SK-N-SH (cell line): ENCODE measurements around the gene PRKN. TPM values are rescaled to one million over a fixed set of nuclear protein-coding genes. Genes with fewer than 3 reads are reported as not detected.
A peak's percentile ranks its signal among the peaks of the same experiment; 100 is the strongest.

Source experiments
- CTCF ChIA-PET: fragments of 300-600, 350-600 bp; formaldehyde crosslinking; extraction: SDS; loops from one replicate; lab custom pipeline; 2021; lab: Yijun Ruan, JAX
- POLR2A ChIA-PET: fragments of 350-600 bp; sonication (Branson Sonifier 250); formaldehyde crosslinking; extraction: SDS; loops from one replicate; lab custom pipeline; 2020; ENCODE audit warnings: antibody characterized with exemption, inconsistent platforms; lab: Yijun Ruan, JAX
- DNase-seq: peaks from one replicate; pipeline ENCODE4 v3.0.0; 2012
- H2AFZ ChIP-seq: fragments of 200-600 bp; sonication (generic); 2 replicates; pipeline ENCODE4 v1.8.1; 2016; ENCODE audit warnings: antibody characterized with exemption, mild to moderate bottlenecking, low read depth
- H3F3A ChIP-seq: fragments of 200-600 bp; sonication (generic); replicated peaks from 2 replicates; pipeline ENCODE3; 2016; ENCODE audit warnings: antibody characterized with exemption, mild to moderate bottlenecking; ENCODE audit not compliant: insufficient read depth
- H3K27ac ChIP-seq, 2 experiments: fragments of 200-500 bp in 1 of 2; fragments of 200-600 bp in 1 of 2; sonication (Bioruptor generic) in 1 of 2; sonication (generic), shearing (Covaris generic) in 1 of 2; 2 replicates each; pipeline versions ENCODE4 v1.5.1 to v1.6.1; 2014 to 2016; ENCODE audit warnings: low read depth in 2 of 2, inconsistent platforms in 1 of 2, low read length in 1 of 2, mild to moderate bottlenecking in 1 of 2, mixed read lengths in 1 of 2
- H3K27me3 ChIP-seq: fragments of 200-600 bp; sonication (generic), shearing (Covaris generic); 2 replicates; pipeline ENCODE4 v1.6.1; 2016; ENCODE audit warnings: mixed run types; ENCODE audit not compliant: insufficient read depth
- H3K36me3 ChIP-seq, 2 experiments: fragments of 200-500 bp in 1 of 2; fragments of 200-600 bp in 1 of 2; sonication (Bioruptor generic) in 1 of 2; sonication (generic) in 1 of 2; replicated peaks in 1 of 2; 2 replicates each; pipeline versions ENCODE3 to v1.5.1; 2014 to 2016; ENCODE audit warnings: low read length in 1 of 2, mild to moderate bottlenecking in 1 of 2; ENCODE audit not compliant: insufficient read depth in 2 of 2, control insufficient read depth in 1 of 2
- H3K4me1 ChIP-seq, 2 experiments: fragments of 200-500 bp in 1 of 2; fragments of 200-600 bp in 1 of 2; sonication (Bioruptor generic) in 1 of 2; sonication (generic), shearing (Covaris generic) in 1 of 2; 2 replicates each; pipeline versions ENCODE4 v1.5.1 to v1.6.1; 2014 to 2016; ENCODE audit warnings: low read depth in 1 of 2, low read length in 1 of 2, mixed run types in 1 of 2; ENCODE audit not compliant: insufficient read depth in 2 of 2, control insufficient read depth in 1 of 2
- H3K4me2 ChIP-seq: fragments of 200-600 bp; sonication (generic), shearing (Covaris generic); 2 replicates; pipeline ENCODE4 v1.6.1; 2017; ENCODE audit warnings: mixed run types
- H3K4me3 ChIP-seq, 2 experiments: fragments of 200-500 bp in 1 of 2; fragments of 200-600 bp in 1 of 2; sonication (Bioruptor generic) in 1 of 2; sonication (generic), shearing (Covaris generic) in 1 of 2; 2 replicates each; pipeline versions ENCODE4 v1.5.1 to v1.8.1; 2014 to 2016; ENCODE audit warnings: low read depth in 2 of 2, inconsistent platforms in 1 of 2, low read length in 1 of 2, mild to moderate bottlenecking in 1 of 2, mixed read lengths in 1 of 2, moderate library complexity in 1 of 2
- H3K79me2 ChIP-seq: fragments of 200-600 bp; sonication (generic); 2 replicates; pipeline ENCODE4 v1.8.1; 2017; ENCODE audit warnings: mild to moderate bottlenecking; ENCODE audit not compliant: insufficient read depth
- H3K9ac ChIP-seq: fragments of 200-600 bp; sonication (generic); 2 replicates; pipeline ENCODE4 v1.6.1; 2017; ENCODE audit warnings: mixed run types
- H3K9me2 ChIP-seq: fragments of 200-600 bp; sonication (generic); 2 replicates; pipeline ENCODE4 v1.6.1; 2017; ENCODE audit warnings: mixed run types
- H3K9me3 ChIP-seq: fragments of 200-600 bp; sonication (generic); 2 replicates; pipeline ENCODE4 v1.6.1; 2017; ENCODE audit warnings: mixed run types, mild to moderate bottlenecking, moderate library complexity
- H4K20me1 ChIP-seq: fragments of 200-600 bp; sonication (generic); 2 replicates; pipeline ENCODE4 v1.6.1; 2017; ENCODE audit warnings: mild to moderate bottlenecking, mixed run types; ENCODE audit not compliant: insufficient read depth
- CHD2 ChIP-seq: fragments of 150-350 bp; IDR thresholded peaks from 2 replicates; pipeline ENCODE4 v1.6.1; 2018; ENCODE audit warnings: low read length; ENCODE audit not compliant: partially characterized antibody
- EP300 ChIP-seq, 2 experiments: IDR thresholded peaks; 2 replicates each; pipeline versions ENCODE4 v1.4.0 to v1.6.1; 2012; ENCODE audit warnings: borderline replicate concordance in 1 of 2, low read depth in 1 of 2, low read length in 1 of 2
- EZH2phosphoT487 ChIP-seq: fragments of 200-600 bp; sonication (generic); IDR thresholded peaks from 2 replicates; pipeline ENCODE4 v1.6.1; 2017; ENCODE audit warnings: low read depth, mixed run types, mild to moderate bottlenecking, antibody characterized with exemption, moderate library complexity, borderline replicate concordance
- GATA2 ChIP-seq: sonication (generic); formaldehyde crosslinking; IDR thresholded peaks from 2 replicates; pipeline ENCODE4 v1.5.0; 2020; ENCODE audit warnings: mild to moderate bottlenecking, missing genetic modification reagents
- JUND ChIP-seq: IDR thresholded peaks from 2 replicates; pipeline ENCODE4 v1.4.0; 2012
- MXI1 ChIP-seq: IDR thresholded peaks from 2 replicates; pipeline ENCODE4 v1.6.1; 2012; ENCODE audit warnings: mild to moderate bottlenecking, low read depth, low read length, improper control_type of control experiment
- RCOR1 ChIP-seq: fragments of 150-350 bp; IDR thresholded peaks from 2 replicates; pipeline ENCODE4 v1.6.1; 2017; ENCODE audit warnings: antibody characterized with exemption, low read length
- TCF12 ChIP-seq: IDR thresholded peaks from 2 replicates; pipeline ENCODE4 v1.4.0; 2012
- TEAD4 ChIP-seq: IDR thresholded peaks from 2 replicates; pipeline ENCODE4 v1.4.0; 2012; ENCODE audit warnings: mild to moderate bottlenecking, borderline replicate concordance; ENCODE audit not compliant: insufficient read depth
- WGBS: methylation state at CpG from one replicate; pipeline ENCODE4 v1.1.6; 2017; ENCODE audit warnings: low lambda C conversion rate; 5-methylcytosine and 5-hydroxymethylcytosine counted together
- polyA plus RNA-seq, 3 experiments: library from polyadenylated mRNA; depleted of rRNA; stranded (reverse); fragments of >200 nt; gene quantifications; 2 replicates each; pipeline ENCODE4 v1.2.3, GENCODE V29; 2012
- TF ChIP-seq, protein P1 (sequence below): IDR thresholded peaks from 2 replicates; pipeline ENCODE4 v1.4.0; 2012; ENCODE audit warnings: low read depth
- TF ChIP-seq, protein P2 (sequence below): fragments of 150-350 bp; IDR thresholded peaks from 2 replicates; pipeline ENCODE4 v1.6.1; 2017; ENCODE audit warnings: antibody characterized with exemption, low read length, low read depth, borderline replicate concordance
- TF ChIP-seq, protein P3 (sequence below): IDR thresholded peaks from 2 replicates; pipeline ENCODE4 v1.4.0; 2012; ENCODE audit warnings: low read depth, borderline replicate concordance
- TF ChIP-seq, protein P4 (sequence below): fragments of 200-600 bp; sonication (generic); IDR thresholded peaks from 2 replicates; pipeline ENCODE4 v1.6.1; 2017; ENCODE audit warnings: antibody characterized with exemption, mild to moderate bottlenecking, moderate library complexity

The PRKN gene
- polyA plus RNA-seq, 1 of the 3 experiments (the other 2 are of a cell fraction): 0.76 TPM

DNA sequence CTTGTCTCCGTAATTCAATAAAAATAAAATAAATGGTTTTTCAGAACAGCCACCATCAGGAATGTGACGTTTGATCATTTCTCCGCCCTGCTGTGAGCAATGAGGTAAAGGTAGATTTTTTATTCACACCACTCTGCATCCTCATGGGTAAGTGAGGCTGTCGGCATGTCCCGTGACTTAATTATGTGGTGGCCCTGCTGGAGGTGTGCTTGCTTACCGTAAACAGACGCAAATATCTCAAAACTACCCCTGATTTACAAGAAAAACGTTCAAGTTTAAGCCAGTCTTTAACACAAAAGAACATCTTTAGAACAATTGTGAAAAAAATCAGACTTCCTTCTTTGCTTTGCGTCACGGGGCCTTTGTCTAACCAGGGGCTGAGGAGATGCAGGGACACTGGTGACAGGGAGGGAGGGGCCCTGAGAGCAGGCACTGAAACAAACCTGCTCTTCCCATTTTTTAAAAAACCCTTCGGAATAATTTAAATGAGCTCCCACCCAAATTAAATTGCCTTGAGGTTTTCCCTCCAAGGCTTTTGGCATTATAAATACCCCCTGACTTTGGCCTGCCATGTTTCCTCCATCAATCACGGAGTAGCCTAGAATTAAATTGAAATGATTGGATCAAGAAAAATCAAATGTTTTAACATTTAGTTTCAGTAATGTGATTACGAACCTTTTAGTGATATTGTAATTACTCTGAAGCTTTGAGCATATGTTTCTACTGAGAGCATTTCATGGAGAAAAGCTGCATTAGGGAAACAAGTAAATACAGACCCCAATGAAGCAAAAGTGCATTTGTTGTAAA, 13.4 kb downstream of the PRKN start:
- Histone ChIP-seq H3K4me1 (peaks cover 0 to 17% of the 10 kb centered on the region in 2 experiments; a peak in 2 of 4 replicates), H3K9me3 (no peaks in the 10 kb centered on the region), H2AFZ (no peak overlapping the region), H3K9ac (no peak overlapping the region)
- peak; percentile 73 for DNase-seq
- no peak for TF ChIP-seq EZH2phosphoT487
- peak in 1 of 2 experiments; percentile 98; a peak in 2 of 4 replicates for TF ChIP-seq EP300 (IDR thresholded peaks at IDR 0.05; ENCODE audit: borderline replicate concordance in 1 of 2, low read depth in 1 of 2, low read length in 1 of 2)
- TF ChIP-seq, protein P1, sequence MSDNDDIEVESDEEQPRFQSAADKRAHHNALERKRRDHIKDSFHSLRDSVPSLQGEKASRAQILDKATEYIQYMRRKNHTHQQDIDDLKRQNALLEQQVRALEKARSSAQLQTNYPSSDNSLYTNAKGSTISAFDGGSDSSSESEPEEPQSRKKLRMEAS: no peak
- TF ChIP-seq, protein P2, sequence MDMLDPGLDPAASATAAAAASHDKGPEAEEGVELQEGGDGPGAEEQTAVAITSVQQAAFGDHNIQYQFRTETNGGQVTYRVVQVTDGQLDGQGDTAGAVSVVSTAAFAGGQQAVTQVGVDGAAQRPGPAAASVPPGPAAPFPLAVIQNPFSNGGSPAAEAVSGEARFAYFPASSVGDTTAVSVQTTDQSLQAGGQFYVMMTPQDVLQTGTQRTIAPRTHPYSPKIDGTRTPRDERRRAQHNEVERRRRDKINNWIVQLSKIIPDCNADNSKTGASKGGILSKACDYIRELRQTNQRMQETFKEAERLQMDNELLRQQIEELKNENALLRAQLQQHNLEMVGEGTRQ: no peak
- TF ChIP-seq, protein P3, sequence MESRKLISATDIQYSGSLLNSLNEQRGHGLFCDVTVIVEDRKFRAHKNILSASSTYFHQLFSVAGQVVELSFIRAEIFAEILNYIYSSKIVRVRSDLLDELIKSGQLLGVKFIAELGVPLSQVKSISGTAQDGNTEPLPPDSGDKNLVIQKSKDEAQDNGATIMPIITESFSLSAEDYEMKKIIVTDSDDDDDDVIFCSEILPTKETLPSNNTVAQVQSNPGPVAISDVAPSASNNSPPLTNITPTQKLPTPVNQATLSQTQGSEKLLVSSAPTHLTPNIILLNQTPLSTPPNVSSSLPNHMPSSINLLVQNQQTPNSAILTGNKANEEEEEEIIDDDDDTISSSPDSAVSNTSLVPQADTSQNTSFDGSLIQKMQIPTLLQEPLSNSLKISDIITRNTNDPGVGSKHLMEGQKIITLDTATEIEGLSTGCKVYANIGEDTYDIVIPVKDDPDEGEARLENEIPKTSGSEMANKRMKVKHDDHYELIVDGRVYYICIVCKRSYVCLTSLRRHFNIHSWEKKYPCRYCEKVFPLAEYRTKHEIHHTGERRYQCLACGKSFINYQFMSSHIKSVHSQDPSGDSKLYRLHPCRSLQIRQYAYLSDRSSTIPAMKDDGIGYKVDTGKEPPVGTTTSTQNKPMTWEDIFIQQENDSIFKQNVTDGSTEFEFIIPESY: no peak
- TF ChIP-seq MXI1: 0 out of 2 replicates have a peak, but pooled peaks have one; percentile 46
- peak; percentile 87 for TF ChIP-seq GATA2 (CRISPR knock-in tag)
- no peak for TF ChIP-seq JUND
- peak; percentile 76 for TF ChIP-seq CHD2
- peak; percentile 94 for TF ChIP-seq RCOR1
- TF ChIP-seq, protein P4, sequence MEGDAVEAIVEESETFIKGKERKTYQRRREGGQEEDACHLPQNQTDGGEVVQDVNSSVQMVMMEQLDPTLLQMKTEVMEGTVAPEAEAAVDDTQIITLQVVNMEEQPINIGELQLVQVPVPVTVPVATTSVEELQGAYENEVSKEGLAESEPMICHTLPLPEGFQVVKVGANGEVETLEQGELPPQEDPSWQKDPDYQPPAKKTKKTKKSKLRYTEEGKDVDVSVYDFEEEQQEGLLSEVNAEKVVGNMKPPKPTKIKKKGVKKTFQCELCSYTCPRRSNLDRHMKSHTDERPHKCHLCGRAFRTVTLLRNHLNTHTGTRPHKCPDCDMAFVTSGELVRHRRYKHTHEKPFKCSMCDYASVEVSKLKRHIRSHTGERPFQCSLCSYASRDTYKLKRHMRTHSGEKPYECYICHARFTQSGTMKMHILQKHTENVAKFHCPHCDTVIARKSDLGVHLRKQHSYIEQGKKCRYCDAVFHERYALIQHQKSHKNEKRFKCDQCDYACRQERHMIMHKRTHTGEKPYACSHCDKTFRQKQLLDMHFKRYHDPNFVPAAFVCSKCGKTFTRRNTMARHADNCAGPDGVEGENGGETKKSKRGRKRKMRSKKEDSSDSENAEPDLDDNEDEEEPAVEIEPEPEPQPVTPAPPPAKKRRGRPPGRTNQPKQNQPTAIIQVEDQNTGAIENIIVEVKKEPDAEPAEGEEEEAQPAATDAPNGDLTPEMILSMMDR: no peak
- TF ChIP-seq TEAD4: peak; percentile 34; the same call in 1 of the 2 replicates
- TF ChIP-seq TCF12: peak; percentile 36
- TF ChIP-seq, all 33 proteins: peak for 7
- H3K27me3 ChIP-seq: no peaks in the 10 kb centered on the region
- H3K36me3 ChIP-seq: no peaks in the 10 kb centered on the region
- 45% methylated on average over 13 of the region's 13 CpGs for WGBS
- no peaks in the 10 kb centered on the region for H3F3A ChIP-seq
- CTCF ChIA-PET: interaction anchor here (1.0 to 1.5 kb wide), 4 partner anchors 8 to 16 kb away, joined by 3 to 4 read pairs (median 4); no protein-coding TSS in a partner anchor
- H4K20me1 ChIP-seq: no peaks in the 10 kb centered on the region
- peak overlapping the region in 1 of 2 experiments; percentile 16; a peak in 1 of 4 replicates for H3K4me3 ChIP-seq
- no peaks in the 10 kb centered on the region for H3K79me2 ChIP-seq
- POLR2A ChIA-PET: interaction anchor here (0.8 kb wide), 1 partner anchor 14 kb away, joined by 3 read pairs; the partner anchor contains the start of genes PACRG and PRKN
- peak overlapping the region; percentile 31 to 94; a peak in 3 of 4 replicates for H3K27ac ChIP-seq
- no peak overlapping the region for H3K4me2 ChIP-seq
- H3K9me2 ChIP-seq: no peaks in the 10 kb centered on the region
